HG02852 (cell line): ENCODE results near the gene PFAS.

Source experiments
- ATAC-seq: cut with Tn5 transposase; IDR thresholded peaks from one replicate; pipeline ENCODE4 v1.9.1; 2021; ENCODE audit warnings: mild to moderate bottlenecking, moderate library complexity; ENCODE audit not compliant: unreplicated experiment

Gene PFAS

GRCh38 chr17:8267480-8268147 is 18.5 kb downstream of the PFAS start:
- no peak for ATAC-seq

GRCh38 chr17:8268550-8269298 is 19.6 kb downstream of the PFAS start:
- no peak for ATAC-seq

GRCh38 chr17:8272421-8272820 is 23.3 kb downstream of the PFAS start:
- ATAC-seq: no peak

- no peak for ATAC-seq
These were observed 24.9 kb downstream of the PFAS start for GRCh38 chr17:8273884-8274444.

- ATAC-seq: no peak
These were observed 25.7 kb downstream of the PFAS start for GRCh38 chr17:8274816-8275215.

GRCh38 chr17:8275421-8276290 is 26.6 kb downstream of the PFAS start:
- no peak for ATAC-seq

GRCh38 chr17:8277317-8277716 is 28.2 kb downstream of the PFAS start:
- ATAC-seq: no peak

GRCh38 chr17:8282345-8282744 is 33.3 kb downstream of the PFAS start:
- ATAC-seq: no peak

GRCh38 chr17:8283356-8283755 is 34.3 kb downstream of the PFAS start:
- ATAC-seq: no peak

GRCh38 chr17:8284126-8284525 is 35.0 kb downstream of the PFAS start:
- ATAC-seq: no peak

- no peak for ATAC-seq
These were observed 36.4 kb downstream of the PFAS start for GRCh38 chr17:8285270-8286181.

- no peak for ATAC-seq
These were observed 38.7 kb downstream of the PFAS start for GRCh38 chr17:8287651-8288335.

- peak; percentile 81 for ATAC-seq
These were observed 39.4 kb downstream of the PFAS start, which contains the start of gene RANGRF for GRCh38 chr17:8288336-8289102. Gene RANGRF (plus strand): TSS chr17:8288670. CDS start chr17:8288789, 119 bp downstream.

GRCh38 chr17:8289103-8289397 is 40.0 kb downstream of the PFAS start:
- peak; percentile 57 for ATAC-seq

- ATAC-seq: no peak
These were observed 41.0 kb downstream of the PFAS start for GRCh38 chr17:8290043-8290442.

- ATAC-seq: no peak
These were observed 43.7 kb downstream of the PFAS start for GRCh38 chr17:8292639-8293395.

- ATAC-seq: no peak
These were observed 45.3 kb downstream of the PFAS start for GRCh38 chr17:8294361-8294760.

- ATAC-seq: no peak
These were observed 45.8 kb downstream of the PFAS start for GRCh38 chr17:8294814-8295316.
